HL-60 (cell line): ENCODE results near the gene CCDC6.

Experiments used
- CTCF ChIP-seq: IDR thresholded peaks from one replicate; pipeline ENCODE4 v1.5.1; 2011; ENCODE audit warnings: low read length, control low read depth, inconsistent platforms; ENCODE audit not compliant: insufficient read depth
- GABPA ChIP-seq: IDR thresholded peaks from 2 replicates; pipeline ENCODE4 v1.6.1; 2012; ENCODE audit warnings: low read depth
- POLR2AphosphoS5 ChIP-seq: IDR thresholded peaks from 2 replicates; pipeline ENCODE4 v1.6.1; 2012; ENCODE audit warnings: low read depth

GRCh38 chr10:59770689-59771088 lies 135.7 kb downstream of the CCDC6 start:
- TF ChIP-seq CTCF (no peak), GABPA (no peak), POLR2AphosphoS5 (no peak)
